NCI-H2107 treated with DMSO at 0.1 percent for 48 hours (cell line): ENCODE results near the gene GNPTG.

ENCODE experiments used
- DNase-seq: peaks from one replicate; lab custom pipeline; 2025; ENCODE audit not compliant: unreplicated experiment; lab: John Stamatoyannopoulos, UW

The GNPTG gene

GRCh38 chr16:1351582-1352362, at the start of gene GNPTG, which contains the start of gene TSR3:
TSS of gene GNPTG (plus strand) at chr16:1351931. CDS start at chr16:1351966, 35 bp downstream.
TSS of gene TSR3 (minus strand) at chr16:1351878. CDS start at chr16:1351804, 74 bp downstream.
- DNase-seq: peak; percentile 25

- no peak for DNase-seq
These were observed 45.9 kb upstream of the GNPTG start for GRCh38 chr16:1305823-1306222.

- no peak for DNase-seq
These were observed 45.4 kb upstream of the GNPTG start for GRCh38 chr16:1306334-1306733.

DNA sequence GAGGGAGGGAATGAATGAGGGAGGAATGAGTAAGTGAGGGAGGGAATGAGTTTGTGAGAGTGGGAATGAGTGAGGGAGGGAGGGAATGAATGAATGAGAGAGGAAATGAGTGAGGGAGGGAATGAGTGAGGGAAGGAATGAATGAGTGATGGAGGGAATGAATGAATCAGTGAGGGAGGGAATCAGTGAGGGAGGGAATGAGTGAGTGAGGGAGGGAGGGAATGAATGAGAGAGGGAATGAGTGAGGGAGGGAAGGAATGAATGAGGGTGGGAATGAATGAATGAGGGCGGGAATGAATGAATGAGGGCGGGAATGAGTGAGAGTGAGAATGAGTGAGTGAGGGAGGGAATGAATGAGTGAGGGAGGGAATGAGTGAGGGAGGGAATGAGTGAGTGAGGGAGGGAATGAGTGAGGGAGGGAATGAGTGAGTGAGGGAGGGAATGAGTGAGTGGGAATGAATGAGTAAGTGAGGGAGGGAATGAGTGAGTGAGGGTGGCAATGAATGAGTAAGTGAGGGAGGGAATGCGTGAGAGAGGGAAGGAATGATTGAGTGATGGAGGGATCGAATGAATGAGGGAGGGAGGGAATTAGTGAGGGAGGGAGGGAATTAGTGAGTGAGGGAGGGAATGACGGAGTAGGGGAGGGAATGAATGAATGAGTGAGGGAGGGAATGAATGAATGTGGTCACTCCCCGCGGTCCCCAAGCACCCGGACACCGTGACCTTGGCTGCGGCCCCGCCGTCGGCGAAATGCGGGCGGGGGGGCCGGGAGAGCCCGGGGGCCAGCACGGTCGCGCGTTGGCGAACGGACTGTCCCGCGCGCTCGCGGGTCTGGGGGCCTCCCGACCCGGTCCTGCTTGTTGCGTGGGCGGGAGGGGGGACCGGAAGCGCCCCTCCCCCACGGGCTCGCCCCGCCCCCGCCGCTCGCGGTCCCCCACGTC, 43.4 kb upstream of the GNPTG start:
- no peak for DNase-seq

DNA sequence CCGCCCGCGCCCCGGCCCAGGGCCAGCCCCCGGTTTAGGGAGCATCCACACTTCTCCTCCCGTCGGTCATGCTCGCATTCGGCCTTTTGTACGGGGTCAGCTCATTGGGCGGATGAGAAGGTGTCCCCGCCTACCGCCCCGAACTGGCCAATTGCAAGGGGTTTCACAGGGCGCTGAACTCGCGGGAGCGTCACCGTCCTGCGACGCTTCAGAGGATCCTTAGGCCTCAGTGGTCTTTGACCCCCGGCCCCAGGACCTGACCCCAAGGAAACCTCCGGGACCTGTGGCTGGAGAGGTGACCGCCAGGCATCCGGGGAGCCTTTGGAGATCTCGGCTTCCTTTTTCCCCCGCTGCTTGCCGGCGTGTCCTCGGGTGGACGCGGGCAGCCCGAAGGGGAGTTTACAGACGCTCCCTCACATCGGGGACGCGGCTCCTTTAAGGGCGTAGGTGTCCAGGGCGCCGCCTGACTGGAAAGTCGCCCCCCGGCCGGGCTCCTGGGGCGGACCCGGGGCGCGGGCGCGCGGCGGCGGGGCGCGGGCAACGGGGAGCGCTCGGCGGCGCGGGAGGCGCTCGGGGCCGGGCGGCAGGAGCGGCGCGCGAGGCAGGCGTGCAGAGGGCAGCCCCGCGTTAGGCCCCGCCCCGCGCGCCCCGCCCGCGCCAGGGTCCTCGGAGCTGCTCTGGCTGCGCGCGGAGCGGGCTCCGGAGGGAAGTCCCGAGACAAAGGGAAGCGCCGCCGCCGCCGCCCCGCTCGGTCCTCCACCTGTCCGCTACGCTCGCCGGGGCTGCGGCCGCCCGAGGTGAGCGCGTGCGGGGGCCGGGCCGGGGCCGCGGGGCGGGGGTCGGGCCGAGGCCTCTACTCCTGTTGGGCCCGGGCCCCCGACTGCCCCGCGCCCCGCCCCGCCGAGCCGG, 42.5 kb upstream of the GNPTG start, which contains the start of gene UBE2I:
Gene UBE2I (plus strand): TSS at position 660 of the 909 bp plus-strand sequence. CDS start 4,395 bp downstream, outside the sequence.
- DNase-seq: peak; percentile 88

DNA sequence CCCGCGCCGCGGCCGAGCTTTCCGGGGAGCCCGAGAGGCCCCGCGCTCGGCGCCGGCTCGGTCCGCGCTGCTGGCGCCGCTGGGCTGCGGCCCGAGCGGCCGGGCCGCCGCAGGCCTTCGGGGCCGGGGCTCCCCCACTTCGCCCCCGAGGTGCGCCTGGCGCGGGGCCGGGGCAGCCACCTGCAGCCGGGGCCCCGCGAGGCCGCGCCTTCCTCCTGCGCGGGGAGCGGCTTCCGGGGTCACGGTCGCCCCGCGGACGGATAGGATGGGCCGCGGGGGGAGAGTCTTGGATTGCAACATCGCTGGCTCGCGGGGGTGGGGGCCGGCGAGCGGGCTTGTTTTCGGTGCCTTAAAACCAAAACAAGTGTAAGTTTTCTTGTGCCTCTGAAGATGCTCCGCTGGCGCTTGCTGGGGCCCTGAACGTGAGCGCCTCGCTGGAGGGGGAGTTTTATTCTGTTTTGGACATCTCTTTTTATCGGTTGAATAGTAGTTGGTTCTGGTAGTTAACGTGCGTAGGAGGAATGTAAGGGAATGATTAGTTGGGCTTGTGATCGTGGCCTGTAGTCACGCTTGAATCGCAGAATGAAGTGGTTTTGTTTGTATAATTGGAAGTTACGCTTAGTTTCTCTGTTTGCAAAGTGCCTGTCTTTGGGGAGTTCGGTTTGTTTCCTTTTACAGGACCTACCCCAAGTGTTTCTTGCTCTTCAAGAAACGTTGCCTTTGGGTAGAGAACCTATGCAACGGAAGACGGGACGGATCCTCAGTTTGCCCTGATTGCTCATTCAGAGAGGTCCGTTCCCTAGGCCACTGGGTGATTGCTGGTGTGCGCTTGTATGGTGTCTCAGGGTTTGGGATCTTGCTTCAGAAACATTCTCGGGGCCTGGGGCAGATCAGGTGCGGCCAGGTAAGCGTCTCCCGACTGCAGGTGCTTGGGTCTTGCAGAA, 41.6 kb upstream of the GNPTG start:
- peak; percentile 11 for DNase-seq

DNA sequence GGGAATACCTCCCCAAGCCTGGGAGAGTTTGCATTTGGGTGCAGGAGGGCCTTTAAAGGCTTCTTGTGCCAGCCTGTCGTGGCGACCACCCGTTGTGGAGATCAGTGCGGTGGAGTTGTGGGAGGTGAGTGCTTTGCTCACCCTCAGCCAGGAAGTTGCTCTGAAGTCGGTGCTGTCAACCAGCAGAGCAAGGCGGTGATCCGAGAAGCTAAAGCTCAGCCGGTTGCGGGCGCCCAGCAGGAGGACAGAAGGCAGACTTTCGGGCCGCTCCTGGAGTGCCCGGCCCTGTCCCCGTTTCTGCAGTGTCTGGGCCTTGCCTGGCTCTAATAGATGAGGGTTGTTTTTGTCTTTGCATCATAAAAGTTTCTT, 40.9 kb upstream of the GNPTG start:
- no peak for DNase-seq

GRCh38 chr16:1311212-1311737, 40.5 kb upstream of the GNPTG start:
- no peak for DNase-seq

DNA sequence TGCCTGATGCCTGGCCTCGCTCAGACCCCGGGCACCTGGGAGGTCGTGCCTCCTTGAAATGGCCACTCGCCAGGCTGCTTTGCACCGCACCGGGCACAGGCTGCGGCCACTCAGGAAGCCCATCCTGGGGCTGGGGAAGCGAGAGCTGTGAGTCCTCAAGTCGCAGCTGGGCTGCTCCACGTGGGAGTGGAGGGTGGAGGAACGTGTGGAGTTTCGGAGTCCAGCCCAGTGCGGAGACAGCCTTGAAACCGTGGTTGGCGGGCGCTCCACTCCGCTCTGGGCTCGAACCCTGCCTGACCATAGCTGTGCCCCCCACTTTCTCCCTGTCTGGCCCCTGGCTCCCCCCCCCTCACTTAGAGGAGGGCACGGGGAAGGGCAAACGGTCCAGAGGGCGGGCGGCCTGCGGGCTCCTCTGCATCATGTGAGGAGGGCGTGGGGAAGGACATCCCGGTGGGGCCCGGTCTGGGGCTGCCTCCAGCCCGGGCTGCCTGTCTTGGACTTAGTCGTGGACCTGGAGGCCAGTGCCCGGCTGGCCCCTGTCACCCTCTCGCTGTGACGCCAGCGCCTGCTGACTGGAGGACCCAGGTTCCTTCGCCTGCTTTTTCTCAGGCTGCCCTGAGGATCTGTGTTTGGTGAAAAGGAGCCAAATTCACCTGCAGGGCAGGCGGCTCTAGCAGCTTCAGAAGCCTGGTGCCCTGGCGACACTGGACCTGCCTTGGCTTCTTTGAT, 39.8 kb upstream of the GNPTG start:
- DNase-seq: no peak

GRCh38 chr16:1312467-1312816, 39.3 kb upstream of the GNPTG start:
- DNase-seq: no peak

GRCh38 chr16:1312903-1313302, 38.8 kb upstream of the GNPTG start:
- no peak for DNase-seq

DNA sequence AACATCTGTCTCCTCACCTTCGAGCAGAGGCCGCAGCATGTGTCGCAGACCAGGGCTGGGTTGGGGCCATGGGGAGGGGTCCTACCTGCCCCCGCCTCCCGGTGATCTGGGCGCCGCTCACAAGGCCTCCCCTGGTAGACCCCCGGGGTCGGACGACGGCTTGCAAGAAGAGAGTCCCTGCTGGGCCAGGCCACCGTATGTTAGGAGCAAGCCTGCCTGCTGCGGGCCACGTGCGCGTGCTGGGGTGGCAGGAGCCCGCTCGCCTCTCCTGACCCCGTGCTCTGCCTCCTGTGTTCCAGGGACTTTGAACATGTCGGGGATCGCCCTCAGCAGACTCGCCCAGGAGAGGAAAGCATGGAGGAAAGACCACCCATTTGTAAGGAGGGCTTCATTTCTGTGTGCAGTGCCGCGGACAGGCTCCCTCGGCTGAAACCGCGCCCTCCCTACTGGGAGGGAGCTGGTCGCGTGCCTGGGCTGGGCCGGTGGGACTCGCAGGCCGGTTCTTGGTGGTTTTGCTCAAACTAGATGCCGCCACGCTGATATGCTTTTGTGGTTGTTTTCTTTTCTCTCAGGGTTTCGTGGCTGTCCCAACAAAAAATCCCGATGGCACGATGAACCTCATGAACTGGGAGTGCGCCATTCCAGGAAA, 37.9 kb upstream of the GNPTG start:
- no peak for DNase-seq

- no peak for DNase-seq
These were observed 37.2 kb upstream of the GNPTG start for GRCh38 chr16:1314399-1315068.

DNA sequence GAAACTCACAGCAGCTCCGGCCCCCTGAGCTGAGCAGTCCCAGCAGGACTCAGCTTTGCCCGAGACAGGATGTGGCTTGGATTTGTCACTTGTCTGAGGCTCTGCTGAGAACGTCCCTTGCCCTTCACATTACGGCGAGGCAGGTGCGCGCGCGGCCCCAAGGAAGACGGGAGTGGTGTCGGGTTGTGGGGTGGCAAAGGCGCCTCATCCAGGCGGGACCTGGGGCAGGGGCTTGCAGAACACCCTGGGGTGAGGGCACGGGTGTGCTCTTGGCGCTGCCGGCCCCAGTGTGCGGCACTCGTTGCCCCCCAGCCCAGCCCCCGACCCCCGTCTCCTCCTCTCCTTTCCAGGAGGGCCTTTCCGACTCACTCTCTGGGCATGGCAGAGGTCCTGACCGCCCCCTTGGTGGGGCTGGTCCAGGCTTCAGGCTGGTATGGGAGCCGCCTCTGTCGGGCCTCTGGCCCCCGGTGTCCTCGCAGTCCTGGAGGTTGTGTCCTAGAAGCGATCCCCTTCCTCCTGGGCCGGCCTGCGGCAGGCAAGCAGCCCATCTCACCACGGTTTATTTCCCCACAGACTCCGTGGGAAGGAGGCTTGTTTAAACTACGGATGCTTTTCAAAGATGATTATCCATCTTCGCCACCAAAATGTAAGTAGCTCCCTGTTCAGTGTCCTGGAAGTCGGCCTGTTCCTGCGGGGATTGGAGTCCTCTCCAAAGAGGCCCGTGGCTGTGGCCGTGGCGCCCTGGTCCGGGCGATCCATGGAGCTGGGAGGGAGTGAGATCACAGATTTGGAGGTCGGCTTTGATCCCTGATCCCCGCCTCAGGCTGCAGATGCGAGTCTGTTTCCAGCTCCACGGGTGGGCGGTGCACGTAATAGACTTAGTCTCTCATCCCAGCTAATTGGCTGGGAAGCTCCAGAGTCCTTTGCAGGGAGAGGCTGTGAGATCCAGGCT, 36.4 kb upstream of the GNPTG start:
- no peak for DNase-seq

GRCh38 chr16:1316033-1316405, 35.7 kb upstream of the GNPTG start:
- DNase-seq: no peak

DNA sequence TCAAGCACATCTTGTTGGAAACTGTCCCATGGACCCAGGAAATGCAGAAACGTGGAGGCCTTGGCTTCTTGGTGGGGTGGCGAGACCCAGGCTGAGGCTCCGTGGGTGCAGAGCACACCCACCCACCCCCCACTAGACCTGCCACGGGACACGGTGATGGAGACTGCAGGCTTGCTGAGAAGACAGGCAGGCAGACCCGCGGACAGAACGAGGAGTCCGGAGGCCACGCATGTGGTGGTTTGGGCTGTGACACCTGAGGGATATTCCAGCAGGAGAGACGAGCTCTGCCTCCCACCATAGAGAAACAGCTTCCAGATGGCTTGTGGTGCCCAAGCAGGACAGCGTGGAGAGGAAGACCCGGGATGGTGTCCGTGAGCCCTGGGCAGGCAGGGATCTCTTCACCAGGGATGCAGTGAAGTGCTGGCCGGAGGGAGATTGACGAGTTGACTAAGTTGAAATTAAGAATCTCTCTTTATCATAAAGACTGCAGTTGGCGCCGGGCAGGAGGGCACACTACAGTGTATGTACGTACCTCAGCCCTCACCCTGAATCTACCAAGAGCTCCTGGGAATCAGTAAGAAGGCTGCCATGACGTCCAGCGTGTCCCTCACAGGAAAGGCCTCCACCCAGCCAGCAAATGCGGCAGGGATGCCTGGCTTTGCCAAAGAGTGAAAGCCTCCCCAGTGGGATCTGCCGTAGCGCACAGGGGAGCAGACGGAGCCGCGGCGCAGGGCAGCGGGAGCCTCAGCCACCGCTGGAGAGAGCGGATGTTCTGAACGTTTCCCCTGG, 34.1 kb upstream of the GNPTG start:
- no peak for DNase-seq
